Right cardiac atrium (tissue), 5 donors: ENCODE measurements around the gene TLR6. TPM values are rescaled to one million over a fixed set of nuclear protein-coding genes. Genes with fewer than 3 reads are reported as not detected.
A peak's percentile ranks its signal among the peaks of the same experiment; 100 is the strongest.
"Not testable (repeated sequence)": the region's sequence is repeated elsewhere in the genome, so short reads cannot be mapped to it uniquely, and the experiment has no call there.

Source experiments
- ATAC-seq, 2 donors: fragments of 200-7000 bp; cut with Tn5 transposase; one replicate each; pipeline versions ENCODE4 v1.8.0 to v1.9.1; 2020; ENCODE audit warnings: moderate library complexity in 2 of 2, mild to moderate bottlenecking in 1 of 2
- DNase-seq, 3 donors: peaks; one replicate each; pipeline ENCODE4 v3.0.0-alpha.2; 2020
- H3K27ac ChIP-seq: one replicate; pipeline ENCODE4 v1.5.1; 2013; ENCODE audit warnings: mild to moderate bottlenecking, low read length, control low read depth, moderate library complexity
- H3K27me3 ChIP-seq: one replicate; pipeline ENCODE4 v1.6.1; 2013; ENCODE audit not compliant: control insufficient read depth, insufficient read depth
- H3K4me1 ChIP-seq: one replicate; pipeline ENCODE4 v1.6.1; 2013; ENCODE audit warnings: low read length; ENCODE audit not compliant: control insufficient read depth, insufficient read depth
- H3K4me3 ChIP-seq: one replicate; pipeline ENCODE4 v1.5.1; 2013; ENCODE audit warnings: low read length, control low read depth
- H3K9me3 ChIP-seq: one replicate; pipeline ENCODE4 v1.6.1; 2013; ENCODE audit warnings: low read length; ENCODE audit not compliant: control insufficient read depth
- WGBS: extraction: QIAGEN DNeasy Blood & Tissue Kit; methylation state at CpG from one replicate; pipeline ENCODE4 v1.1.7; 2013; 5-methylcytosine and 5-hydroxymethylcytosine counted together
- intact Hi-C, 4 donors: fragments of 100-400 bp; cut with DNase I; formaldehyde crosslinking; loops; one replicate each; pipeline versions ENCODE4 v1.11.0 to v1.14.0; 2022 to 2023
- polyA plus RNA-seq: library from polyadenylated mRNA; stranded (reverse); fragments of 200-250 nt; gene quantifications from one replicate; pipeline ENCODE4 v1.2.3, GENCODE V29; 2013
- total RNA-seq, 4 donors: library from RNA; stranded (reverse); fragmentation: NEBNext Ultra II Directional; extraction: Animal tissue kit (Norgen Biotek cat#: 25700); gene quantifications; one replicate each; pipeline ENCODE4 v1.2.1, GENCODE V29; 2021
- donor health status: healthy with polysubstance abuse.
- donor health status: DM: no; HTN: yes; CAD: no.
- donor health status: DM: no; HTN: no; CAD: no.
- donor health status: DM: no; HTN: yes; CAD: no; lungs with severe emphysema.
- donor health status: DM: yes; HTN: yes; CAD: no.

Gene TLR6
- total and polyA plus RNA-seq, 5 donors = 0.20 to 3.3 (median 2.0) TPM

- no peak overlapping the region for H3K4me3 ChIP-seq
- ATAC-seq = no peak
- no peaks in the 10 kb centered on the region for H3K4me1 ChIP-seq
- DNase-seq = no peak
- H3K27me3 ChIP-seq = no peaks in the 10 kb centered on the region
- intact Hi-C loops = no loop called here
- H3K9me3 ChIP-seq = no peaks in the 10 kb centered on the region
- no peak overlapping the region for H3K27ac ChIP-seq
- 63% methylated on average over 6 of the region's 6 CpGs for WGBS
Measured at GRCh38 chr4:38785041-38785790, 71.4 kb downstream of the TLR6 start.

DNA sequence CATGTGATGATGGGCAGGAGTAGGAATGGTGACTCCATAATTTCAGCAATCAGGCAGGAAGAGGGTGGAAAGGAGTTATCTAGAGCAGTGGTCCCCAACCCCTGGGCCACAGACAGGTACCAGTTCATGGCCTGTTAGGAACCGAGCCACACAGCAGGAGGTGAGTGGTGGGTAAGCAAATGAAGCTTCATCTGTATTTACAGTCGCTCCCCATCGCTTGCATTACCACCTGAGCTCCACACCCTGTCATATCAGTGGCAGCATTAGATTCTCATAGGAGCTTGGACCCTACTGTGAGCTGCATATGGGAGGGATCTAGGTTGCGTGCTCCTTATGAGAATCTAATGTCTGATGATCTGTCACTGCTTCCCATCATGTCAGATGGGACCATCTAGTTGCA lies 72.5 kb downstream of the TLR6 start:
- Histone ChIP-seq H3K4me3 (no peak overlapping the region), H3K27me3 (no peaks in the 10 kb centered on the region), H3K27ac (no peak overlapping the region), H3K9me3 (no peaks in the 10 kb centered on the region), H3K4me1 (no peaks in the 10 kb centered on the region)
- ATAC-seq (no peak), DNase-seq (no peak)
- 92% methylated on average over 4 of the region's 4 CpGs for WGBS
- intact Hi-C loops = no loop called here

- no peak for ATAC-seq
- H3K4me3 ChIP-seq = no peak overlapping the region
- no peaks in the 10 kb centered on the region for H3K27me3 ChIP-seq
- WGBS = 82% methylated on average over 8 of the region's 8 CpGs
- intact Hi-C loops = loop anchor here in 1 of 4 donors (2.0 kb wide), 1 partner anchor 22 kb away; no protein-coding TSS in a partner anchor
- no peaks in the 10 kb centered on the region for H3K4me1 ChIP-seq
- DNase-seq = no peak
- no peak overlapping the region for H3K27ac ChIP-seq
- H3K9me3 ChIP-seq = no peaks in the 10 kb centered on the region
Measured at GRCh38 chr4:38783109-38783460, 73.5 kb downstream of the TLR6 start.

DNA sequence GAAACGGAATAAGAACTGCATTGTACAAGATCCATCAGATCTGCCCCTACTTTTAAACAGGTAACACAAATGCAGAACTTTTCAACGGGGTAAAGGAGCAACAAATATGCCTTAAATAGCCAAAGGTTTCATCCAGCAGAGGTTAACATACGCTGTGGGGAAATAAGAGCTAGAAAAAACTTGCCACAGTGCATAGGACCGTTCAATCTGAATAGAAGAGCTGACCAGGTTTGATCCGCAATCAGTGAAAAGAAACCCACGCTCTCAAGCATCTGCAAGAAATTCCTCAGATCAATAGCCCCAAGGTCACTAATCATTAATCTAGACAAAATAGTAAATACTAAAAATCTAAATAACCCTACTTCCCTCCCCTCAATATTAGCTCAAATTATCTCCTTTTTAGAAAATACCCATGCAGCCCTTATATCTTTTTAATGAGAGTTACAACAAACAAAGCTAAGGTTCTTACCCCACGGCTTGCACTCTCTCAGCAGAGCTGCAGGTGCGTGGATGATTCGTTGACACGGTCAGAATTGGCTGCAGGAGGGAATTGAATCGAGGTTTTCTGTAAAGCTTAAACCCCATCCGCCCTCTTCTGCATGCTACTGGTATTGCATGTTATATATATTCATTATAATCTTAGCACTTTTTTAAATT lies 74.0 kb downstream of the TLR6 start, which contains the start of gene TLR10:
TLR10 (minus strand) TSS at position 539 of the 657 bp plus-strand sequence. CDS start 7,400 bp downstream, outside the sequence.
- Histone ChIP-seq H3K4me3 (no peak within 1 kb of the TSS), H3K27me3 (no peaks in the 10 kb centered on the region), H3K4me1 (no peaks in the 10 kb centered on the region), H3K27ac (no peak within 1 kb of the TSS), H3K9me3 (no peaks in the 10 kb centered on the region)
- DNase-seq (peak in 2 of 3 donors; percentile 41 to 45), ATAC-seq (peak; percentile 36 to 65)
- 37% methylated on average over 12 of the region's 12 CpGs for WGBS
- intact Hi-C loops = loop anchor here in 1 of 4 donors (2.0 kb wide), 1 partner anchor 22 kb away; no protein-coding TSS in a partner anchor

DNA sequence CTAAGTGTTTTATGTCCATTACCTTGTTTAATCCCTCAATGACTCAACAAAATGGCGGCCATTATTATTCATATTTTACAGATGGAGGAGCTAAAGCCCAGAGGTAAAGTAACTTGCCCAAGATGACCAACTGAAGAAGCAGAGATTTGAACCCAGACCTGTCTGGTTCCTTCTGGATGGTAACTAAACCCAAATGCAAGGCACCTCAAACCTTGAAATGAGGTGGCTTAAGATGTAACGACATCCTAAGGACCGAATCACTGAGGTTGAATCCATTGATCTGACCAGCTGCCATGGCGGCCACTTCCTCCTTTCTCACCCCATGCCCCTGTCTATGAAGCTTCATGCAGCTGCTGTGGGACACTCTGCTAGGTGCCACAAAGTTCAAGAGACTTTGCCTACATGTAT lies 74.8 kb downstream of the TLR6 start:
- H3K4me1 ChIP-seq = no peaks in the 10 kb centered on the region
- ATAC-seq (no peak), DNase-seq (no peak)
- 94% methylated on average over 4 of the region's 4 CpGs for WGBS
- H3K27ac ChIP-seq = no peak overlapping the region
- H3K4me3 ChIP-seq = no peak overlapping the region
- intact Hi-C loops = loop anchor here in 1 of 4 donors (2.0 kb wide), 1 partner anchor 21 kb away; no protein-coding TSS in a partner anchor
- no peaks in the 10 kb centered on the region for H3K9me3 ChIP-seq
- H3K27me3 ChIP-seq = no peaks in the 10 kb centered on the region

DNA sequence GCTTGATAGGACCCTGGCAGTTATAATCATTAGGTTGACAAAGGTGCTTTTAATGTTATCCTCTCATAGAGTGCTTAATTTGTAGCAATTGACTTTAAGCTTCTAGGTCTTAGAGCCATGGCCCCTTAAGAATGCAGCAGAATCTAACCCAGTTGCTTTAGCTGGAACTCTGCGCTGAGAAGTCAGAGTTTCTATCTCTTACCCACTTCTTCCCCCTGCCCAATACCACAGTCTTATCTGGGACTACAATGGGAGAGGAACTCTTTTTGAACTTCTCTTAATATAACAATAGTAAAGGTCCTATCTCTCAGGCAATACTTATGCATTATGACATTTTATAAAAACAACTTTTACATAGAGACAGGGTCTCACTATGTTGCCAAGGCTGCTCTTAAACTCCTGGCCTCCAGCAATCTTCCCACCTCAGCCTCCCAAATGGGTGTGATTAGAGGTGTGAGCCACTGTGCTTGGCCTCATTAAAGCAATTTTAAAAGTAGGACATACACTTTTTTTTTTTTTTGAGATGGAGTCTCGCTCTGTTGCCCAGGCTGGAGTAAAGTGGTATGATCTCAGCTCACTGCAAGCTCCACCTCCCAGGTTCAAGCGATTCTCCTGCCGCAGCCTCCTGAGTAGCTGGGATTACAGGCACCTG lies 75.7 kb downstream of the TLR6 start:
- no peaks in the 10 kb centered on the region for H3K27me3 ChIP-seq
- 91% methylated on average over 4 of the region's 4 CpGs for WGBS
- ATAC-seq = no peak
- H3K9me3 ChIP-seq = no peaks in the 10 kb centered on the region
- H3K27ac ChIP-seq = no peak overlapping the region
- no peak overlapping the region for H3K4me3 ChIP-seq
- DNase-seq = no peak
- intact Hi-C loops = no loop called here
- H3K4me1 ChIP-seq = no peaks in the 10 kb centered on the region

GRCh38 chr4:38779790-38780189 lies 76.8 kb downstream of the TLR6 start:
- Histone ChIP-seq H3K9me3 (no peaks in the 10 kb centered on the region), H3K4me1 (no peaks in the 10 kb centered on the region), H3K4me3 (no peak overlapping the region), H3K27ac (no peak overlapping the region), H3K27me3 (no peaks in the 10 kb centered on the region)
- no peak for DNase-seq
- WGBS = 82% methylated on average over 5 of the region's 5 CpGs
- no peak for ATAC-seq
- intact Hi-C loops = no loop called here

- intact Hi-C loops, H3K4me3 ChIP-seq, H3K27ac ChIP-seq, H3K4me1 ChIP-seq, DNase-seq, H3K27me3 ChIP-seq, ATAC-seq, H3K9me3 ChIP-seq: not testable (repeated sequence)
- WGBS = 88% methylated on average over 2 of the region's 2 CpGs
Measured at GRCh38 chr4:38777925-38778324, 78.7 kb downstream of the TLR6 start.

- Histone ChIP-seq H3K9me3 (no peaks in the 10 kb centered on the region), H3K27ac (no peak overlapping the region), H3K4me1 (no peaks in the 10 kb centered on the region), H3K27me3 (no peaks in the 10 kb centered on the region), H3K4me3 (no peak overlapping the region)
- no peak for ATAC-seq
- intact Hi-C loops = no loop called here
- WGBS = 81% methylated on average over 2 of the region's 2 CpGs
- DNase-seq = no peak
Measured at GRCh38 chr4:38775326-38775725, 81.3 kb downstream of the TLR6 start.

- ATAC-seq (no peak), DNase-seq (no peak)
- WGBS = 82% methylated on average over 8 of the region's 8 CpGs
- Histone ChIP-seq H3K9me3 (no peaks in the 10 kb centered on the region), H3K4me1 (peaks cover 2% of the 10 kb centered on the region), H3K27ac (no peak overlapping the region), H3K4me3 (no peak overlapping the region), H3K27me3 (no peaks in the 10 kb centered on the region)
- intact Hi-C loops = no loop called here
Measured at GRCh38 chr4:38774181-38774955, 82.2 kb downstream of the TLR6 start.
